ENCODE data around the gene BOK.

GRCh38 chr2:241619597-241620418 lies 61.3 kb downstream of the BOK start:
- TF ChIP-seq POLR2AphosphoS5 (IDR thresholded peaks at IDR 0.05; ENCODE audit: insufficient read depth in 1 of 2, low read depth in 1 of 2) (no peak), POLR2A (IDR thresholded peaks at IDR 0.05) (no peak)

All from vagina (tissue), 2 donors.